ENCODE data around the gene LAT.
"Not testable (repeated sequence)": the region's sequence is repeated elsewhere in the genome, so short reads cannot be mapped to it uniquely, and the experiment has no call there.

LAT gene, protein sequence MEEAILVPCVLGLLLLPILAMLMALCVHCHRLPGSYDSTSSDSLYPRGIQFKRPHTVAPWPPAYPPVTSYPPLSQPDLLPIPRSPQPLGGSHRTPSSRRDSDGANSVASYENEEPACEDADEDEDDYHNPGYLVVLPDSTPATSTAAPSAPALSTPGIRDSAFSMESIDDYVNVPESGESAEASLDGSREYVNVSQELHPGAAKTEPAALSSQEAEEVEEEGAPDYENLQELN

GRCh38 chr16:28984619-28985135, at the start of gene LAT:
TSS of gene LAT (plus strand) at chr16:28985052. CDS start at chr16:28985418, 366 bp downstream.
- peak; percentile 68 for DNase-seq (ENCODE audit: low read depth)

- no peak for DNase-seq (ENCODE audit: low read depth)
Measured at GRCh38 chr16:28935346-28935745, 49.5 kb upstream of the LAT start.

DNA sequence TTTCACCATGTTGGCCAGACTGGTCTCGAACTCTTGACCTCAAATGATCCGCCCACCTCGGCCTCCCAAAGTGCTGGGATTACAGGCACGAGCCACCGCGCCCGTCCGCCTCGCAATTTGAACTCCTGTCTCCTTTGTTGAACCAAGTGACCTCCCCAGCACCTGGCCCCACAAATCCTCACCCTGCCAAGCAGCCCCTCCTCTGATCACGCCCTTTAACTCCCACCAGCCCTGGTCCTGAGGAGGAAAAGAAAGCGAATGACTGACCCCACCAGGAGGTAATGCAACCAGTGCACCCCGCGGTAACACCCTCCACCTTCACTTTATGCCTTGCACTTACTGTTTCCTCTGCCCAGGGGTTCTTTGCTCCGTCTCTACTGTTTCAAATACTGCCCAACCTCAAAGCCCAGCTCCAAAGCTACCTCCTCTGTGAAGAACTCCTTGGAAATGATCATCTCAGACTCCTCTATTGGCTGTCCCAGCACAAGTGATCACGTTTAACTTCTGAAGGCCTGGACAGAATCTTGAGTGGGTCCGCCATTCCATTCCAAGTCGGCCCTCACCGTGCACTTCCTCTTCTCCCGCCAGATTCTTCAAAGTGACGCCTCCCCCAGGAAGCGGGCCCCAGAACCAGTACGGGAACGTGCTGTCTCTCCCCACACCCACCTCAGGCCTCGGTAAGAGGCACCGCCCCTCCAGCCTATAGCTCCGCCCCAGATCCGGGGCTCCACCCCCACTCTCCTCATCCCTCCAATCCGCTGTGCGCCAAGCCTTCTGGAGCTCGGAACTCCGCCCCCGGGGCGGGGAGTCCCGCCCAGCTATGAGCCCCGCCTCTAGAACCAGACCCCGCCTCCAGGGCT, 48.7 kb upstream of the LAT start:
- DNase-seq (ENCODE audit: low read depth) = peak; percentile 84

GRCh38 chr16:28936784-28937155, 48.1 kb upstream of the LAT start:
- DNase-seq (ENCODE audit: low read depth) = no peak

GRCh38 chr16:28937222-28937876, 47.5 kb upstream of the LAT start:
- no peak for DNase-seq (ENCODE audit: low read depth)

- DNase-seq (ENCODE audit: low read depth) = no peak
Measured at GRCh38 chr16:28938721-28939120, 46.1 kb upstream of the LAT start.

GRCh38 chr16:28939825-28940224, 45.0 kb upstream of the LAT start:
- not testable (repeated sequence) for DNase-seq (ENCODE audit: low read depth)

DNA sequence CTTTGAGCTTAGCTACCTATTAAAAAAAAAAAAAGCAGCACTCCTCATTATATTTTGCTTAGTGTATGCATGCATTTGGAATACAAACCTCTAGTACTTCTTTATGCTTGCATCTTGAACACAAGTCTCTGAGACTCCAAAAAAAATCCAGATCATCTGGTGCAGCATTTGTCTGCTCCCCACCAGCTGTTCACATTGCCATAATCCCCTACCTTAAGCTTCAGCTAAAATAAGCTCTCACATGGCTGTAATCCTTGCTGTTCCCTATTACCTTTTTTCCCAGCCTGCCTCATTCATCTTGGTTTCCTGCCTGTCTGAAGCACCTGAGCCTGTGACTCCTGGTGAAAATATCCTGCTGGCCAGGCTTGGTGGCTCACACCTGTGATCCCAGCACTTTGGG, 41.6 kb upstream of the LAT start:
- DNase-seq (ENCODE audit: low read depth) = no peak

- DNase-seq (ENCODE audit: low read depth) = no peak
Measured at GRCh38 chr16:28946681-28947080, 38.2 kb upstream of the LAT start.

DNA sequence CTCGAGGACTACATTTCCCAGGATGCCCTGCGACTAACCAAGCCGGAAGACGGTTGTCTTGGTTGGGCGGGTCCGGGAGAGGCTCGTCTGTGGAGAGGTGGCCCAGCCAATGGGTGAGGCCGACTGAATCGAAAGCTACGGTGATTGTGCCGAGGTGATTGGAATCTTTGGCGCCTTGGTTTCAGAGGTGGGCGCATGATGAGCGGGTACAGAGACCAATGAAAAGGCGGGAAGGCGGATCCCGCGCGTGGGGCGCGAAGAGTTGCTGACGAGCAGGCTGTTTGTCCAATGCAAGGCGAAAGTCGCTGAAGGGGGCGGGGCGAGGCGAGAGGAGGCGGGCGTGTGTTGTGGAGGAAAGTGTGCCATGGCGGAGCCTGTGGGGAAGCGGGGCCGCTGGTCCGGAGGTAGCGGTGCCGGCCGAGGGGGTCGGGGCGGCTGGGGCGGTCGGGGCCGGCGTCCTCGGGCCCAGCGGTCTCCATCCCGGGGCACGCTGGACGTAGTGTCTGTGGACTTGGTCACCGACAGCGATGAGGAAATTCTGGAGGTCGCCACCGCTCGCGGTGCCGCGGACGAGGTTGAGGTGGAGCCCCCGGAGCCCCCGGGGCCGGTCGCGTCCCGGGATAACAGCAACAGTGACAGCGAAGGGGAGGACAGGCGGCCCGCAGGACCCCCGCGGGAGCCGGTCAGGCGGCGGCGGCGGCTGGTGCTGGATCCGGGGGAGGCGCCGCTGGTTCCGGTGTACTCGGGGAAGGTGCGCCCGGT, 34.0 kb upstream of the LAT start, which contains the start of gene NFATC2IP:
NFATC2IP (plus strand) TSS at position 290 of the 762 bp plus-strand sequence; CDS start at position 365, 75 bp downstream.
- DNase-seq (ENCODE audit: low read depth) = peak; percentile 99

GRCh38 chr16:28951410-28951943, 33.4 kb upstream of the LAT start:
- no peak for DNase-seq (ENCODE audit: low read depth)

DNA sequence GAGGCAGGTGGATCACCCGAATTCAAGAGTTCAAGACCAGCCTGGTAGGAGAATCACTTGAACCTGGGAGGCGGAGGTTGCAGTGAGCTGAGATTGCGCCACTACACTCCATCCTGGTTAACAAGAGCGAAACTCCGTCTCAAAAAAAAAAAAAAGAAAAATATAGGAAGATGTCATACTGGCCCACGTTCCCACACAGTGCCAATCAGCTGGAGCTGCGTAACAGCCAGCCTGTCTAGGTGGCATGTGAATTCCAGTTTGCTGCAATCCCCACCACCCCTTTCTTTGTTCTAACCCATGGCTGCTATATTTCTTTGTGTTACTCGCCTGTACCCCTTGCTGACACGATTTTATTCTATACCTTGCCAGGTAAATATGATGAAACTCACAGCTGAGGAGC, 26.6 kb upstream of the LAT start:
- no peak for DNase-seq (ENCODE audit: low read depth)

GRCh38 chr16:28958836-28959235, 26.0 kb upstream of the LAT start:
- DNase-seq (ENCODE audit: low read depth) = no peak

DNA sequence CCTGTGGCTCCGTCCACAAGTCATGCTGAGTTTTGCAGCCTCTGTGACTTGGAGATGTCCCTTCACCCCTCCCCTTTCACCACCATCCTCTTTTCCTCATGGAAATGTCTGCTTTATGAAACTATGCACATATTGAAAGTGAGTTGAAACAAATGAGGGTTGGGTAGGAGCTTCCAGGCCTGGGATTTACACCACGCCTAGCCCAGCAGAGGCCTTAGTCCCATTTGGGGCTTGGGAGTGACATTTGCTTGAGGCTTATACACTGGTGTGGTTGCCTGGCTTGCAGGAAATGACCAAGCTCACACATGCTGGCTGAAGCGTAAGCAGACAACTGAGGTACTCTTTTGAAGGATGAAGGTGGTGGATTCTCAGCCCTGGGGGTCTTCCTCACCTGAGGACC, 20.8 kb upstream of the LAT start:
- no peak for DNase-seq (ENCODE audit: low read depth)

DNA sequence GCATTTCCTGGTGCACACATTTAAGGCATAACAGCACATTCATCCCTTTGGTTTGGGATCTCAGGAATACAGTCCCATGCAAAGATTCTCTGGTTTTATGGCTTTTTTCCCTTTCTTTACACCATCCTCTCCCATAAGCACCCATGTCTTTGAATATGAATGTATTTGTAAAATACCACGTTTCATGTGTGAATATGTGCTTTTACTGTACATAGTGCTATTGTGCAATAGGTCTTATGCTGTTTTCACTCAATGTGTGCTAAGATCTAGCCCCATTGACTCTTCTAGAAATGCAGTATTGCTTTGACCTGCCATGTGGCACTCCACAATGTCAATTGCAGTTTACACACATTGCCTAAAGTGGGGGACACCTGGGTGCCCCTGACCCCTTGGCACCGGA, 20.4 kb upstream of the LAT start:
- no peak for DNase-seq (ENCODE audit: low read depth)

DNA sequence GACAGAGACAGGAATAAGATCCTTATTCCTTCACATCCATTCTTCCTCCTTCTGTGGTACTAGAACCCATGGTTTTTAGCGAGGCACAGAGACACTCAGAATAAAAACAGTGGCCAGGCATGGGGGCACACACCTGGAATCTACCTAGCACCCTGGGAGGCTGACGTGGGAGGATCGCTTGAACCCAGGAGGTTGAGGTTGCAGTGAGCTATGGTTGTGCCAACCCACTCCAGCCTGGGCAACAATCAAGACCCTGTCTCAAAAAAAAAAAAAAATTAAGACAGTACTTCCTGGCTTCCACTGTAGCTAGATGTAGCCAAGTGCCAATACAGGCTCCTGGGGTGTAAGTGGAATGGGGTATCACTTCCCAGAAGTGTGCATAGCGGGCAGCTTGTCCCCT, 17.7 kb upstream of the LAT start:
- DNase-seq (ENCODE audit: low read depth) = no peak

DNA sequence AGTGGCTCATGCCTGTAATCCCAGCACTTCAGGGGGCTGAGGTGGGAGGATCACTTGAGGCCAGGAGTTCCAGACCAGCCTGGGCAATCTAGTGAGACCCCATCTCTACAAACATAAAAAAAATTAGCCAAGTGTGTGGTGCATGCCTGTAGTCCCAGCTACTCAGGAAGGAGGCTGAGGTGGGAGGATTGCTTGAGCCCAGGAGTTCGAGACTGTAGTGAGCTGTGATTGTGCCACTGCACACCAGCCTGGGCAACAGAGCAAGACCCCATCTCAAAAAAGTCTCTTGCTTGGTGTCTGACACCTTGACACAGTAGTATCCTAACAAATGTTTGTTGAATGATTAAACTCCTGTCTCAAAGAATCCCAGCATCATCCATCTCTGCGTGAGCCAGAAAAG, 15.2 kb upstream of the LAT start:
- DNase-seq (ENCODE audit: low read depth) = not testable (repeated sequence)

DNA sequence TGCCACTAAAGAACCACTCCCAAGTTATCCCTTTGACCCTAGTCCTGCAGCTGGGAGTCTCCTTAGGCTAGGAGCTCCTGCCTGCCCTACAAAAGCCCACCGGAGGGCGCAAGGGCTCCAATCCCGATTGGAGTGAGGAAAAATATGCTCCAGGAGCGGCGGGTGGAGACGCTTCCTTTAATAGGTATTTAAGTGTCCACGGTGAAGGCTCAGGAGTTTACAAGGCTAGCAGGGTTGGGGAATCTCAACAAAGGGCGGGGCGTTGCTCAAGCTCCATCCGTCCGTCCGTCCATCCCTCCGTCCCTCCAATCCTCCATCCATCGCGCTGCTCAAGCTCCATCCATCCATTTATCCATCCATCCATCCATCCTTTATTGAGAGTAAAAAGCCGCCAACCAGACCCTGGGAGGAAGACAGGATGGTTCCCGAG, 10.8 kb upstream of the LAT start:
- peak; percentile 31 for DNase-seq (ENCODE audit: low read depth)

- DNase-seq (ENCODE audit: low read depth) = peak; percentile 90
Measured at GRCh38 chr16:28974437-28975157, 10.3 kb upstream of the LAT start, which contains the start of gene SPNS1. TSS of gene SPNS1 (plus strand) at chr16:28974778. CDS start at chr16:28975152, 374 bp downstream.

GRCh38 chr16:28975158-28975599, 9.7 kb upstream of the LAT start:
- no peak for DNase-seq (ENCODE audit: low read depth)

Measured in activated T-cell treated with anti-CD3 and anti-CD28 coated beads for 24 hours (primary cell).